GM18870 (cell line): ENCODE results near the gene SLC17A3.

Experiments
- ATAC-seq: cut with Tn5 transposase; IDR thresholded peaks from one replicate; pipeline ENCODE4 v1.9.1; 2021; ENCODE audit warnings: moderate library complexity; ENCODE audit not compliant: unreplicated experiment

The SLC17A3 gene

GRCh38 chr6:25889877-25890853 is 16.1 kb upstream of the SLC17A3 start:
- ATAC-seq, result no peak

GRCh38 chr6:25888626-25889025 is 14.6 kb upstream of the SLC17A3 start:
- no peak for ATAC-seq

GRCh38 chr6:25886066-25886465 is 12.0 kb upstream of the SLC17A3 start:
- ATAC-seq, result no peak

GRCh38 chr6:25883991-25884390 is 9.9 kb upstream of the SLC17A3 start:
- ATAC-seq, result no peak

- ATAC-seq, result no peak
Measured at GRCh38 chr6:25883536-25883935, 9.5 kb upstream of the SLC17A3 start.

GRCh38 chr6:25882051-25882496 is 8.0 kb upstream of the SLC17A3 start:
- no peak for ATAC-seq

GRCh38 chr6:25880601-25881000 is 6.6 kb upstream of the SLC17A3 start:
- no peak for ATAC-seq

GRCh38 chr6:25878721-25879322 is 4.8 kb upstream of the SLC17A3 start:
- no peak for ATAC-seq

GRCh38 chr6:25875926-25876602 is 2.0 kb upstream of the SLC17A3 start:
- ATAC-seq, result no peak

- ATAC-seq, result no peak
Measured at GRCh38 chr6:25875563-25875905, 1.5 kb upstream of the SLC17A3 start.

- ATAC-seq, result no peak
Measured at GRCh38 chr6:25874822-25875562, 949 bp upstream of the SLC17A3 start.

- no peak for ATAC-seq
Measured at GRCh38 chr6:25872814-25873213, 1.2 kb downstream of the SLC17A3 start.

GRCh38 chr6:25869840-25870239 is 4.2 kb downstream of the SLC17A3 start:
- no peak for ATAC-seq

- no peak for ATAC-seq
Measured at GRCh38 chr6:25868436-25869183, 5.4 kb downstream of the SLC17A3 start.

GRCh38 chr6:25866011-25866410 is 8.0 kb downstream of the SLC17A3 start:
- ATAC-seq, result no peak

- ATAC-seq, result no peak
Measured at GRCh38 chr6:25863360-25863759, 10.7 kb downstream of the SLC17A3 start.

- ATAC-seq, result no peak
Measured at GRCh38 chr6:25862199-25862598, 11.8 kb downstream of the SLC17A3 start.

- ATAC-seq, result no peak
Measured at GRCh38 chr6:25852756-25853155, 21.3 kb downstream of the SLC17A3 start.

GRCh38 chr6:25851961-25852360 is 22.1 kb downstream of the SLC17A3 start:
- ATAC-seq, result no peak

GRCh38 chr6:25844518-25844917 is 29.5 kb downstream of the SLC17A3 start:
- ATAC-seq, result no peak
